Loucy (cell line): Measurements from ENCODE around the gene PSD2.

Source experiments
- H2AFZ ChIP-seq: fragments of 200-600 bp; sonication (generic); 2 replicates; pipeline ENCODE4 v1.6.0; 2016; ENCODE audit warnings: antibody characterized with exemption, mild to moderate bottlenecking, low read length, moderate library complexity
- H3F3A ChIP-seq: fragments of 200-600 bp; 2 replicates; pipeline ENCODE4 v1.6.0; 2016; ENCODE audit warnings: antibody characterized with exemption, low read depth, mild to moderate bottlenecking
- H3K27me3 ChIP-seq: fragments of 200-600 bp; sonication (generic); 2 replicates; pipeline ENCODE4 v1.6.1; 2014; ENCODE audit warnings: low read length, mild to moderate bottlenecking; ENCODE audit not compliant: insufficient read depth, poor library complexity, severe bottlenecking
- H3K36me3 ChIP-seq: fragments of 200-600 bp; sonication (generic); 2 replicates; pipeline ENCODE4 v1.6.1; 2016; ENCODE audit warnings: low read length; ENCODE audit not compliant: insufficient read depth
- H3K4me1 ChIP-seq: fragments of 200-600 bp; sonication (generic); 2 replicates; pipeline ENCODE4 v1.5.1; 2014; ENCODE audit warnings: low read length, mild to moderate bottlenecking; ENCODE audit not compliant: insufficient read depth, poor library complexity, severe bottlenecking
- H3K4me2 ChIP-seq: fragments of 200-600 bp; sonication (generic); 2 replicates; pipeline ENCODE4 v1.6.0; 2014; ENCODE audit warnings: antibody characterized with exemption, low read length, low read depth, mild to moderate bottlenecking; ENCODE audit not compliant: poor library complexity, severe bottlenecking
- H3K4me3 ChIP-seq: fragments of 200-600 bp; sonication (generic); 2 replicates; pipeline ENCODE4 v1.5.1; 2014; ENCODE audit warnings: low read length, mild to moderate bottlenecking, mixed read lengths; ENCODE audit not compliant: poor library complexity, severe bottlenecking
- H3K79me2 ChIP-seq: fragments of 200-600 bp; sonication (generic); 2 replicates; pipeline ENCODE4 v1.6.1; 2014; ENCODE audit warnings: low read length; ENCODE audit not compliant: insufficient read depth
- H3K9ac ChIP-seq: fragments of 200-600 bp; sonication (generic); 2 replicates; pipeline ENCODE4 v1.6.0; 2014; ENCODE audit warnings: mild to moderate bottlenecking, low read depth, low read length, moderate library complexity; ENCODE audit not compliant: poor library complexity, severe bottlenecking
- H3K9me2 ChIP-seq: fragments of 200-600 bp; sonication (generic); replicated peaks from 2 replicates; pipeline ENCODE4 v1.6.1; 2016; ENCODE audit warnings: low read depth, low read length, mixed read lengths
- H3K9me3 ChIP-seq: fragments of 200-600 bp; sonication (generic); 2 replicates; pipeline ENCODE4 v1.6.1; 2014; ENCODE audit warnings: mild to moderate bottlenecking, antibody characterized with exemption, low read length, low read depth; ENCODE audit not compliant: insufficient read depth
- H4K20me1 ChIP-seq: fragments of 200-600 bp; sonication (generic); 2 replicates; pipeline ENCODE4 v1.6.0; 2014; ENCODE audit warnings: antibody characterized with exemption, low read length, mild to moderate bottlenecking; ENCODE audit not compliant: insufficient read depth, poor library complexity, severe bottlenecking
- CTCF ChIP-seq: fragments of 200-600 bp; sonication (generic); conservative IDR thresholded peaks from 2 replicates; pipeline ENCODE4 v1.5.1; 2014; ENCODE audit warnings: mild to moderate bottlenecking, antibody characterized with exemption, low read length
- EZH2phosphoT487 ChIP-seq: fragments of 200-600 bp; IDR thresholded peaks from 2 replicates; pipeline ENCODE4 v1.6.1; 2018; ENCODE audit warnings: antibody characterized with exemption, mild to moderate bottlenecking, moderate library complexity, borderline replicate concordance

Gene PSD2

DNA sequence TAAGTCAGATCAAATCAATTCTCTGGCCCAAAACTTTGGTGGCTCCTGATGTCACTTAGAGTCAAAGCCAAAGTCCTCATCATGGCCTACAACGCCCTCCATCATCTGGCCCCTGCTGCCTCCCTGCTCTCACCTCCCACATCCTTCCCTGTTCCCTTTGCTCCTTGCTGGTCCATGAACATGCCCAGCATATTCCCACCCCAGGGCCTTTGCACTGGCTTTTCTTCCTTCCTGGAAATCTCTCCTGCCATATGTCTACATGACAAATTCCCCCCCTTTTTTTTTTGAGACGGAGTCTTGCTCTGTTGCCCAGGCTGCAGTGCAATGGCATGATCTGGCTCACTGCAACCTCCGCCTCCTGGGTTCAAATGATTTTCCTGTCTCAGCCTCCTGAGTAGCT is 11.1 kb upstream of the PSD2 start:
- no peaks in the 10 kb centered on the region for H3K27me3 ChIP-seq
- H3K4me3 ChIP-seq, result no peak overlapping the region
- no peak overlapping the region for H2AFZ ChIP-seq
- TF ChIP-seq CTCF (no peak), EZH2phosphoT487 (no peak)
- peaks cover 4% of the 10 kb centered on the region for H3K4me1 ChIP-seq
- H3K9me3 ChIP-seq, result no peaks in the 10 kb centered on the region
- H3K9me2 ChIP-seq, result no peaks in the 10 kb centered on the region
- no peak overlapping the region for H3K9ac ChIP-seq
- no peaks in the 10 kb centered on the region for H3F3A ChIP-seq
- H3K36me3 ChIP-seq, result no peaks in the 10 kb centered on the region
- no peak overlapping the region for H3K4me2 ChIP-seq
- no peaks in the 10 kb centered on the region for H3K79me2 ChIP-seq
- no peaks in the 10 kb centered on the region for H4K20me1 ChIP-seq

DNA sequence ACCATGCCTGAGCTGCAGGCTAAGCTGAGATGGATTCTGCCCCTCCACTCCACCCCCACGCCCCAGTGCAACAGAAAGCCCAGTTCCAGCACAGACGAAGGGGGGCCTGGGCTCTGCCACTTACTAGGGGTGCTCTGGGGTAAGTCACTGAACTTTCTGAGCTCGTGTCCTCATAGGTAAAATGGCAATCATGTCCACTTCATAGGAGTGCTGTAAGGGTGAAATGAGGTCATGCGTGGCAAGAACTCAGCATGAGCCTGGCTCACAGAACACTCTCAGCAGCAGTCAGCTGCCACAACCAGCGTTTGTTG is 8.4 kb upstream of the PSD2 start:
- H3K9me2 ChIP-seq, result no peaks in the 10 kb centered on the region
- H3K36me3 ChIP-seq, result no peaks in the 10 kb centered on the region
- H3K4me1 ChIP-seq, result peaks cover 4% of the 10 kb centered on the region
- H3K27me3 ChIP-seq, result no peaks in the 10 kb centered on the region
- H3K9me3 ChIP-seq, result no peaks in the 10 kb centered on the region
- H3F3A ChIP-seq, result no peaks in the 10 kb centered on the region
- no peaks in the 10 kb centered on the region for H4K20me1 ChIP-seq
- TF ChIP-seq CTCF, result no peak
- TF ChIP-seq EZH2phosphoT487, result no peak
- H3K79me2 ChIP-seq, result no peaks in the 10 kb centered on the region
- peak overlapping the region; percentile 99 for H3K4me2 ChIP-seq
- H3K9ac ChIP-seq, result no peak overlapping the region
- no peak overlapping the region for H2AFZ ChIP-seq
- no peak overlapping the region for H3K4me3 ChIP-seq

- Histone ChIP-seq H3K9me3 (no peaks in the 10 kb centered on the region), H3K9ac (peak overlapping the region; percentile 62), H3K4me1 (peaks cover 4% of the 10 kb centered on the region), H3K36me3 (no peaks in the 10 kb centered on the region), H3K4me2 (peak overlapping the region; percentile 99), H3F3A (no peaks in the 10 kb centered on the region), H3K9me2 (no peaks in the 10 kb centered on the region), H3K4me3 (peak overlapping the region; percentile 77), H4K20me1 (no peaks in the 10 kb centered on the region), H2AFZ (peak overlapping the region; percentile 99), H3K27me3 (no peaks in the 10 kb centered on the region), H3K79me2 (no peaks in the 10 kb centered on the region)
- TF ChIP-seq EZH2phosphoT487 (no peak), CTCF (peak; percentile 81)
Measured at GRCh38 chr5:139787568-139788293, 7.9 kb upstream of the PSD2 start.
